Keratinocyte (primary cell): Measurements from ENCODE around the gene NCOA7.

Experiments used
- EZH2 ChIP-seq: IDR thresholded peaks from one replicate; pipeline ENCODE4 v1.6.1; 2012; ENCODE audit warnings: inconsistent platforms, mild to moderate bottlenecking, low read length, moderate library complexity
- TF ChIP-seq, protein P1 (sequence below), 3 experiments: IDR thresholded peaks in 1 of 3; conservative IDR thresholded peaks in 1 of 3; optimal IDR thresholded peaks in 1 of 3; 2 replicates in 2 of 3; 3 replicates in 1 of 3; pipeline versions ENCODE3 to v1.5.1; 2011; ENCODE audit warnings: low read length in 3 of 3, mild to moderate bottlenecking in 3 of 3, moderate library complexity in 2 of 3, control low read depth in 1 of 3, inconsistent platforms in 1 of 3; ENCODE audit not compliant: insufficient read depth in 2 of 3; ENCODE audit errors: extremely low read depth in 1 of 3

GRCh38 chr6:125829433-125829832 lies 38.7 kb downstream of the NCOA7 start:
- TF ChIP-seq, protein P1, sequence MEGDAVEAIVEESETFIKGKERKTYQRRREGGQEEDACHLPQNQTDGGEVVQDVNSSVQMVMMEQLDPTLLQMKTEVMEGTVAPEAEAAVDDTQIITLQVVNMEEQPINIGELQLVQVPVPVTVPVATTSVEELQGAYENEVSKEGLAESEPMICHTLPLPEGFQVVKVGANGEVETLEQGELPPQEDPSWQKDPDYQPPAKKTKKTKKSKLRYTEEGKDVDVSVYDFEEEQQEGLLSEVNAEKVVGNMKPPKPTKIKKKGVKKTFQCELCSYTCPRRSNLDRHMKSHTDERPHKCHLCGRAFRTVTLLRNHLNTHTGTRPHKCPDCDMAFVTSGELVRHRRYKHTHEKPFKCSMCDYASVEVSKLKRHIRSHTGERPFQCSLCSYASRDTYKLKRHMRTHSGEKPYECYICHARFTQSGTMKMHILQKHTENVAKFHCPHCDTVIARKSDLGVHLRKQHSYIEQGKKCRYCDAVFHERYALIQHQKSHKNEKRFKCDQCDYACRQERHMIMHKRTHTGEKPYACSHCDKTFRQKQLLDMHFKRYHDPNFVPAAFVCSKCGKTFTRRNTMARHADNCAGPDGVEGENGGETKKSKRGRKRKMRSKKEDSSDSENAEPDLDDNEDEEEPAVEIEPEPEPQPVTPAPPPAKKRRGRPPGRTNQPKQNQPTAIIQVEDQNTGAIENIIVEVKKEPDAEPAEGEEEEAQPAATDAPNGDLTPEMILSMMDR (optimal IDR thresholded peaks at IDR 0.05 in 1 of 3, IDR thresholded peaks at IDR 0.05 in 1 of 3, conservative IDR thresholded peaks at IDR 0.05 in 1 of 3; ENCODE audit: extremely low read depth in 1 of 3, insufficient read depth in 2 of 3, low read length in 3 of 3): no peak
- no peak for TF ChIP-seq EZH2
